HPDE6-E6E7 (cell line): ENCODE measurements around the gene EDC4.

ENCODE experiments used
- DNase-seq: peaks from one replicate; pipeline ENCODE4 v3.0.0; 2011; ENCODE audit warnings: missing footprints; ENCODE audit errors: extremely low spot score

Gene EDC4

DNA sequence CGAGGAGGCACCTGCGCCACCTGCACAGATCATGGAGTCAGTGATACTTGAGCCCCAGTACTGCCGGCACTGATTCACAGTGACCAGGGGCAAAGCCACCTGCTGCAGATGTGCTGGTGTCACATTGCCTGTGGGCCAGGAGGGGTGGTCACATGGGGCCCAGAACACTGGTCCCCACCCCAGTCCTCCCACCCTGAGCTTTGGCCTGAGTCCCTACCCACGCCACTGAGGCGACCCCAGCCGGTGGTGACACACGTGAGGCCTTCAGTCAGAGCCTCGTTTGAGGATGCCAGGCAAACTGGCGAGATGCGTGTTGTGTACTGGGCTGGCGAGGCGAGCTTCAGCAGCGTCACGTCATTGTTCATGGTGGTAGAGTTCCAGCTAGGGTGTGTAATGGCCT, 57.3 kb downstream of the EDC4 start:
- DNase-seq: no peak

DNA sequence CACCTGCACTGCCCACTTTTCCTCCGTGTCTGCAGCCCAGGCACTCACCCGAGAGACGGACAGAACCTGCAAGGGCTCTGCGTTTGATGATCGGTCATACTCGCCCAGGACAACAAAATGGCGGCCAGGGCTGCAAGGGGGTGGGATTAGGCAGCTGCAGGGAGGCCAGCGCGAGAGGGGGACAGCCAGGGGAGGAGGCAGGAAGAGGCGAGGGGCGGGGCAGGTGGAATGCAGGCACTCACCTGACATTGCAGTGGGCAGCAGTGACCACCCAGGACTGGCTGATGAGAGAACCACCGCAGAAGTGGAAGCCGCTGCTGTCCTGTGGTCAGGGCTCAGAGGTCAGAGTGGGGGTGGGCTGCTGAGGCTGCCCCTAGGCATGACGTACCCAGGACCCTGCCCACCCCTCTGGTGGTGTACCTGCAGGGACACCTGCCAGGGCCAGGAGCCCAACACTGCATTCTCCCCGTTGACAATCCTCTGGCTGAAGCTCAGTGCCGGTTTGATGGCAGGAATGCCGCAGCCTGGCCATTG, 57.9 kb downstream of the EDC4 start:
- no peak for DNase-seq
